ENCODE results near the gene PCA3. TPM values are rescaled to one million over a fixed set of nuclear protein-coding genes. Genes with fewer than 3 reads are reported as not detected.

PCA3 gene
- total and polyA plus RNA-seq, 2 of the 8 experiments (the other 6 are each of a cell fraction or from before 2014, with no cell fraction given) = not detected

DNA sequence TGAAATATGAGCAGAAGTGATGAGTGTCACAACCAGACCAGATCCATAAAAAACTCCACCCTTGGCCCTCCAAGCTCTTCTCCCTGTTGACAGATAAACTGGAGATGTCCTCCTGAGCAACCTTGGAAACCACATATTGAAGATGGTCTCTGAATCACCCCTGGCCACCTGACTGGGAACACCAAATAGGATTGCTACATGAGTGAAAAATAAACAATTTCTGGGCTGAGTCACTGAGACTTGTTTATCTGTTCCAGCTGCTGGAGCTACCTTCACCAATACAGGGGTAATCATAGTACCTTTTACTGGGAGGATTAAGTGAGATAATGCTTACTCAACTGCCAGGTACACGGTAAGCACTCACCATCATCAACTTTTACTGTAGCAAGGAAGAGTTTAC is 53.3 kb downstream of the PCA3 start:
- H3K14ac ChIP-seq (ENCODE audit: insufficient read length) = no peak overlapping the region
- no peak overlapping the region for H3K27ac ChIP-seq (ENCODE audit: low read depth, low read length)
- no peaks in the 10 kb centered on the region for H3K79me1 ChIP-seq (ENCODE audit: low read depth, low read length)
- no peak for FAIRE-seq
- H3K56ac ChIP-seq (replicated peaks; ENCODE audit: insufficient read length, low read depth, low read length) = no peak overlapping the region
- no peak overlapping the region for H3K4ac ChIP-seq (replicated peaks; ENCODE audit: insufficient read length, low read depth, low read length)
- H3K23me2 ChIP-seq (ENCODE audit: low read depth, low read length) = no peaks in the 10 kb centered on the region
- DNase-seq (ENCODE audit: low read depth in 1 of 2, low spot score in 2 of 2) = no peak
- H2BK12ac ChIP-seq (ENCODE audit: low read depth, low read length) = no peak overlapping the region
- H3K4me1 ChIP-seq (replicated peaks in 1 of 4; ENCODE audit: control insufficient read depth in 3 of 4, insufficient read depth in 4 of 4, low read length in 3 of 4) = no peaks in the 10 kb centered on the region
- no peak overlapping the region for H2BK15ac ChIP-seq (ENCODE audit: low read length)
- no peak overlapping the region for H3K4me3 ChIP-seq (ENCODE audit: extremely low read depth in 1 of 4, insufficient read depth in 2 of 4, low read depth in 3 of 4, low read length in 4 of 4)
- no peak overlapping the region for H2AK5ac ChIP-seq (ENCODE audit: low read depth, low read length)
- ChIA-PET POLR2A (ENCODE audit: partially characterized antibody) (no interaction called here), CTCF (ENCODE audit: partially characterized antibody) (interaction anchor here (2.5 kb wide), 1 partner anchor 10 kb away, joined by 6 read pairs; no protein-coding TSS in a partner anchor)
- H2AFZ ChIP-seq (ENCODE audit: low read length) = no peak overlapping the region
- no peak overlapping the region for H4K91ac ChIP-seq (replicated peaks; ENCODE audit: insufficient read length, low read length)
- no peak overlapping the region for H2BK120ac ChIP-seq (replicated peaks; ENCODE audit: low read depth, low read length)
- H2BK20ac ChIP-seq (ENCODE audit: low read length) = no peak overlapping the region
- no peak overlapping the region for H3K9ac ChIP-seq (replicated peaks in 1 of 4; ENCODE audit: extremely low read depth in 1 of 4, low read depth in 3 of 4, low read length in 3 of 4)
- H3K9me3 ChIP-seq (ENCODE audit: insufficient read depth in 2 of 2, low read depth in 1 of 2, low read length in 1 of 2) = no peaks in the 10 kb centered on the region
- 82% methylated on average over 1 of the region's 1 CpG; no CpG with 5 or more reads in 1 of the 2 experiments for WGBS, 2 experiments (ENCODE audit: extremely low coverage in 1 of 2, insufficient coverage in 1 of 2, insufficient read length in 1 of 2, insufficient replicate concordance in 2 of 2, low coverage in 1 of 2, low lambda C conversion rate in 2 of 2, missing lambda C conversion rate in 1 of 2)
- H3K4me2 ChIP-seq (ENCODE audit: insufficient read depth in 1 of 2, low read depth in 2 of 2, low read length in 2 of 2) = no peak overlapping the region
- H3K27me3 ChIP-seq (replicated peaks in 1 of 4; ENCODE audit: control insufficient read depth in 3 of 4, extremely low read depth in 1 of 4, insufficient read depth in 3 of 4, low read length in 3 of 4) = no peaks in the 10 kb centered on the region
- no peak overlapping the region for H4K8ac ChIP-seq (ENCODE audit: extremely low read depth, insufficient read depth, low read length)
- H4K20me1 ChIP-seq (replicated peaks in 1 of 2; ENCODE audit: control insufficient read depth in 1 of 2, insufficient read depth in 2 of 2, low read length in 2 of 2) = no peaks in the 10 kb centered on the region
- H2BK5ac ChIP-seq (ENCODE audit: low read depth, low read length) = no peak overlapping the region
- H3K36me3 ChIP-seq (ENCODE audit: control insufficient read depth in 2 of 4, insufficient read depth in 4 of 4, low read length in 3 of 4) = no peaks in the 10 kb centered on the region; a peak in 1 of 8 replicates
- no peaks in the 10 kb centered on the region for H3K79me2 ChIP-seq (ENCODE audit: control insufficient read depth in 1 of 2, insufficient read depth in 2 of 2, low read length in 2 of 2)
- no peak overlapping the region for H3K23ac ChIP-seq (ENCODE audit: insufficient read length)
- H3K18ac ChIP-seq (ENCODE audit: extremely low read depth, low read length) = no peak overlapping the region
- no peak overlapping the region for H4K5ac ChIP-seq (ENCODE audit: insufficient read length, low read depth, low read length)

All from H1 (cell line).